Measurements from ENCODE around the gene PARVB.

GRCh38 chr22:44164031-44164430 lies 139.9 kb downstream of the PARVB start:
- TF ChIP-seq CTCF (optimal IDR thresholded peaks at IDR 0.05 in 1 of 3, IDR thresholded peaks at IDR 0.05 in 1 of 3, conservative IDR thresholded peaks at IDR 0.05 in 1 of 3; ENCODE audit: extremely low read depth in 1 of 3, insufficient read depth in 2 of 3, low read length in 3 of 3) (no peak), EZH2 (IDR thresholded peaks at IDR 0.05; ENCODE audit: low read length) (no peak)
